Measurements from ENCODE around the gene CORO2B. TPM values are rescaled to one million over a fixed set of nuclear protein-coding genes. Genes with fewer than 3 reads are reported as not detected.

CORO2B gene
- total and polyA plus RNA-seq, 9 of the 15 experiments (the other 6 are each of a cell fraction or from before 2014, with no cell fraction given) = not detected

- Histone ChIP-seq H3K4me1 (replicated peaks in 1 of 2; ENCODE audit: control insufficient read depth in 2 of 2, insufficient read depth in 2 of 2, low read length in 2 of 2) (no peaks in the 10 kb centered on the region; a peak in 1 of 5 replicates), H3K27ac (ENCODE audit: extremely low read depth, low read depth, low read length) (no peak overlapping the region), H3K79me2 (ENCODE audit: control insufficient read depth, insufficient read depth, low read length) (no peaks in the 10 kb centered on the region), H4K20me1 (replicated peaks; ENCODE audit: control insufficient read depth, insufficient read depth, low read length) (peaks cover 10% of the 10 kb centered on the region; the same call in 1 of the 2 replicates), H3K9me3 (replicated peaks; ENCODE audit: control insufficient read depth, insufficient read depth, low read depth, low read length) (no peaks in the 10 kb centered on the region), H3K27me3 (ENCODE audit: control insufficient read depth in 2 of 2, insufficient read depth in 2 of 2, low read length in 2 of 2) (peaks cover 19 to 66% of the 10 kb centered on the region in 2 experiments; a peak in 3 of 5 replicates), H3K9me1 (ENCODE audit: control insufficient read depth, insufficient read depth, low read length) (no peaks in the 10 kb centered on the region), H3K4me3 (no peak overlapping the region), H2AFZ (ENCODE audit: low read depth, low read length) (no peak overlapping the region), H3K36me3 (ENCODE audit: control insufficient read depth, insufficient read depth, low read length) (no peaks in the 10 kb centered on the region), H3K9ac (ENCODE audit: insufficient read depth in 1 of 2, low read depth in 2 of 2, low read length in 2 of 2) (no peak overlapping the region), H3K4me2 (ENCODE audit: insufficient read depth, low read length) (no peak overlapping the region)
- no peak for ATAC-seq
- no TSS peak for BruUV-seq (replicated peaks)
- CTCF ChIA-PET (ENCODE audit: low intra/inter-chr PET ratio) = no interaction called here
- WGBS (ENCODE audit: insufficient coverage, low coverage, missing lambda C conversion rate) = 11% methylated on average over 11 of the region's 13 CpGs
- no peak for TF ChIP-seq SMARCA4 (IDR thresholded peaks at IDR 0.05)
- TF ChIP-seq ESRRA (IDR thresholded peaks at IDR 0.05; ENCODE audit: borderline replicate concordance, low read depth) = peak; percentile 67
- TF ChIP-seq SOX6 (IDR thresholded peaks at IDR 0.05) = no peak
- no peak for TF ChIP-seq SIN3B (IDR thresholded peaks at IDR 0.05; ENCODE audit: low read depth)
- no peak for TF ChIP-seq CBX1 (IDR thresholded peaks at IDR 0.05; ENCODE audit: low read depth)
- no peak for TF ChIP-seq ZNF134 (CRISPR knock-in tag; conservative IDR thresholded peaks at IDR 0.05)
- TF ChIP-seq NFIC (IDR thresholded peaks at IDR 0.05) = peak; percentile 72
- FAIRE-seq = no peak
- in situ Hi-C loops (cut with MboI) = no loop called here
- no peak for DNase-seq (ENCODE audit: extremely low read depth in 1 of 4, low spot score in 3 of 4)
- intact Hi-C loops (cut with micrococcal nuclease) = no loop called here
- POLR2A ChIA-PET = interaction anchor here (0.6 to 1.0 kb wide), 3 partner anchors 17 to 1995 kb away, joined by 3 to 4 read pairs (median 3); no protein-coding TSS in a partner anchor
Observed at GRCh38 chr15:68584756-68585573, 6.2 kb downstream of the CORO2B start.

Data from K562 (cell line).